Stimulated activated CD8-positive, alpha-beta memory T cell treated with anti-CD3 and anti-CD28 coated beads, Interleukin-4, amount 100 ng/mL, for 1 hour (primary cell): ENCODE results near the gene GAK.
"Not testable (repeated sequence)": the region's sequence is repeated elsewhere in the genome, so short reads cannot be mapped to it uniquely, and the experiment has no call there.

Source experiments
- DNase-seq, 2 donors: peaks; one replicate each; pipeline ENCODE4 v3.0.0-alpha.2; 2020; ENCODE audit warnings: low read depth in 2 of 2, low spot score in 1 of 2

Gene GAK

GRCh38 chr4:952881-953573, 20.9 kb upstream of the GAK start:
- no peak for DNase-seq

- no peak for DNase-seq
These were observed 19.7 kb upstream of the GAK start for GRCh38 chr4:951594-952468.

- no peak for DNase-seq
These were observed 19.1 kb upstream of the GAK start for GRCh38 chr4:951186-951585.

GRCh38 chr4:950136-951020, 18.3 kb upstream of the GAK start:
- DNase-seq = no peak

- DNase-seq = no peak
These were observed 17.5 kb upstream of the GAK start for GRCh38 chr4:949656-950055.

- DNase-seq = no peak
These were observed 16.8 kb upstream of the GAK start for GRCh38 chr4:948936-949300.

- DNase-seq = no peak
These were observed 16.2 kb upstream of the GAK start for GRCh38 chr4:948101-948935.

- DNase-seq = no peak
These were observed 15.4 kb upstream of the GAK start for GRCh38 chr4:947491-947971.

- DNase-seq = no peak
These were observed 14.7 kb upstream of the GAK start for GRCh38 chr4:946517-947471.

GRCh38 chr4:946103-946450, 14.0 kb upstream of the GAK start:
- DNase-seq = no peak

GRCh38 chr4:945274-946102, 13.4 kb upstream of the GAK start:
- no peak for DNase-seq

- not testable (repeated sequence) for DNase-seq
These were observed 7.4 kb upstream of the GAK start for GRCh38 chr4:939508-939907.

- no peak for DNase-seq
These were observed 576 bp upstream of the GAK start for GRCh38 chr4:932713-933070.

GRCh38 chr4:931194-931959, 739 bp downstream of the GAK start:
- DNase-seq = no peak

- no peak for DNase-seq
These were observed 1.3 kb downstream of the GAK start for GRCh38 chr4:930827-931193.

GRCh38 chr4:930028-930551, 2.0 kb downstream of the GAK start:
- no peak for DNase-seq

- DNase-seq = no peak
These were observed 2.9 kb downstream of the GAK start for GRCh38 chr4:929096-929765.
